Measurements from ENCODE around the gene OST4.

Gene OST4

GRCh38 chr2:27093430-27094352, 22.2 kb upstream of the OST4 start:
- no peak for DNase-seq (ENCODE audit: low read depth in 2 of 2)

- no peak for DNase-seq (ENCODE audit: low read depth in 2 of 2)
These were observed 21.4 kb upstream of the OST4 start for GRCh38 chr2:27092696-27093429.

GRCh38 chr2:27091746-27092695, 20.6 kb upstream of the OST4 start:
- DNase-seq (ENCODE audit: low read depth in 2 of 2): no peak

DNA sequence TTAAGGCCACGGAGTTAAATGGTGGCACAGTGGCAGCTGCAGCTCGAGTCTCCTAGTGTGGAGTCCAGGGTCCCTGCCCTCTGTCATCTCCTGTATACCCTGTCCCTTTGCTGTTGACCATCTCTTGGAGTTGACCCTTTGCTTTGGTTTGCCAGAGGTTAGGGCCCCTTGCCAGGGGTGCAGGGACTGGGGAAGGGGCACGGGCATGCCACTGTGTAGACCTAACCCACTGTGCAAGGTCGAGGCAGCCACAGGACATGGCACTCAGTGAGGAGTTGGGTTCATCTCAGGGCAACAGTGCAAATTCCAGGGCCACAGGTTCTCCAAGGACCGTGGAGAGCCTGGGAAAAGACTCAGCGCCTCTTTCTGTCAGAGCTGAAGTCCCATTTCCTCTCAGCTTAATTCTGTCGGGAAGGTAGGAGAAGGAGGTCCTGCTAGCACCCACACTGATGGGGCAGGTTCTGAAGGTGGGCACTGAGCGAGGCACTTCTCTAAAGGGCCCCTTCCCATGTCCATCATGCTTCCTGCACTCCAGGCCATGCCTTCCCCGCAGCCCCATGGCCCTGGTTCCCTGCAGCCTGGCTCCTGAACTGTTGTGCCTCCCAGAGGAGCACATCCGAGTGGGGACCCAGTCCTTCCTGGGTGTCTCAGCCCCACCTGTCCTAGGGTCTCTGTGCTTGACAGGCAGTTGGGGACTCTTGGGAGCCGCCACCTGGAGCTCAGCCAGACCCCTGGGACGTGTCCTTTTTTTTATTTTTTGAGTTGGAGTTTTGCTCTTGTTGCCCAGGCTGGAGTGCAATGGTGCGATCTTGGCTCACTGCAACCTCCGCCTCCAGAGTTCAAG, 17.9 kb upstream of the OST4 start:
- DNase-seq (ENCODE audit: low read depth in 2 of 2): no peak

DNA sequence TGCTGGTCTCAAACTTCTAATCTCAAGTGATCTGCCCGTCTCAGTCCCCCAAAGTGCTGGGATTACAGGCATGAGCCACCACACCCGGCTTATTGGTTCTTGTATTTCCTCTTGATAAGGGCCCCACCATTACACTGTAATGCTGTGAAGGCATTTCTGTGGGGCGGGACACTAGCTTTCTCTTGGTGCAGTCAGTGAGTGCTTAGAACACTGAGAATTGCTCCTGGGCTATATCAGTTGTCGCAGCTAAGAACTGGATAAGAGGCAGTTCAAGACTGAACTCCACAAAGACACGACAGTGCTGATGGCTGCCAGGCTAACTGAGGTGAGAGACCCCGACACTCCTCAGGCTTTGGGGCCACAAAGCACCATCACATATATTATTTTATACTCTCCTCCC, 17.2 kb upstream of the OST4 start:
- DNase-seq (ENCODE audit: low read depth in 2 of 2): no peak

DNA sequence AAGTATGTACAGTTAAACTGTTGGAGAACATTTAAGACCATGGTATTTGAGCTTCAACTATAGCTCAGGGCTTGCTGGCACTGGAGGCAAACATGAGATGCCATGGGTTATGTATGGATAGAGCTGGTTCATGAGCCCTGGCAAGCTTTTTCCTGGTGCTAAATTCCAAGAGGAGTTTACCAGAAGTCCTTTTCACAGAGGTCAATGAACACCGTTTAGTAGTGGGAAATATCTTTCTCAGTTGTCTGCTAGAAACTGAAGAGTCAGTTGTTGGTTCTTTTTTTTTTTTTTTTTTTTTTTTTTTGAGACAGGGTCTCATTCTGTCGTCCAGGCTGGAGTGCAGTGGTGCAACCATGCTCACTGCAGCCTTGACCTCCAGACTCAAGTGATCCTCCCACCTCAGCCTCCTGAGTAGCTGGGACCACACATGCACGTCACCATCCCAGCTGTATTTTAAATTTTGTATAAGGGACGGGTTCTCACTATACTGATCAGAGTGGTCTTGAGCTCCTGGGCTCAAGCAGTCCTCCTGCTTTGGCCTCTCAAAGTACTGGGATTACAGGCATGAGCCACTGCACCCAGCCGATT, 16.5 kb upstream of the OST4 start:
- DNase-seq (ENCODE audit: low read depth in 2 of 2): no peak

- no peak for DNase-seq (ENCODE audit: low read depth in 2 of 2)
These were observed 15.5 kb upstream of the OST4 start, which contains the start of gene KHK for GRCh38 chr2:27086724-27087593. KHK (plus strand) TSS chr2:27086772; CDS start chr2:27087260, 488 bp downstream.

DNA sequence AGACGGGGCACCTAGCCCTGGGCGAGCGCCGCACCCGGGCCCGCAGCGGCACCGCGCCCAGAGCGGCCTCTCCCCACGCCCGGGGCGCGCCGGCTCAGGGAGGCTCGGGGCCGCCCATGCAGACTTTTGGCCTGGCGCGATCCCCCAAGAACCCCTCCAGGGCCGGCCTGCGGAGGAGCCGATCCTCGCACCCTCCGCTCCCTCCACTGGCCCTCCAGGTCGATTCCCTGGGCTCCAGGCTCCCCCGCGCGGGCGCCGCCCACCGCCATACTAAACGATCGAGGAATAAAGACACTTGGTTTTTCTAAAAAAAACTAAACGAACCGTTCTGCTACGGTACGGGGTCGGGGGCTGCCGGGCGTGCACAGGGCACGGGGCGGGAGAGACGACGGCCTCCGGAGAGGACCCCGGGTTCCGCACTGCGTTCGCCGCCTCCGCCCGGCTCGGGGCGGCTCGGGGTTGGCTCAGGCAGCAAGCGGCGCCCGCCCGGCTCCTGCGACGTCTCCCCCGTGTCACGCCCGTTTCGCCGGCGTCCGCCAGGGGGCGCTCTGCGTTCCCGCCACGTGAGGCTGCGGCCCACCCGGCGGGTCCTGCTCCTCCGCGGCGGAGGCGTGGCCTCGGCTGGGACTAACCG, 14.8 kb upstream of the OST4 start:
- peak; percentile 94 to 97 for DNase-seq (ENCODE audit: low read depth in 2 of 2)

- DNase-seq (ENCODE audit: low read depth in 2 of 2): no peak
These were observed 14.2 kb upstream of the OST4 start for GRCh38 chr2:27085673-27086089.

DNA sequence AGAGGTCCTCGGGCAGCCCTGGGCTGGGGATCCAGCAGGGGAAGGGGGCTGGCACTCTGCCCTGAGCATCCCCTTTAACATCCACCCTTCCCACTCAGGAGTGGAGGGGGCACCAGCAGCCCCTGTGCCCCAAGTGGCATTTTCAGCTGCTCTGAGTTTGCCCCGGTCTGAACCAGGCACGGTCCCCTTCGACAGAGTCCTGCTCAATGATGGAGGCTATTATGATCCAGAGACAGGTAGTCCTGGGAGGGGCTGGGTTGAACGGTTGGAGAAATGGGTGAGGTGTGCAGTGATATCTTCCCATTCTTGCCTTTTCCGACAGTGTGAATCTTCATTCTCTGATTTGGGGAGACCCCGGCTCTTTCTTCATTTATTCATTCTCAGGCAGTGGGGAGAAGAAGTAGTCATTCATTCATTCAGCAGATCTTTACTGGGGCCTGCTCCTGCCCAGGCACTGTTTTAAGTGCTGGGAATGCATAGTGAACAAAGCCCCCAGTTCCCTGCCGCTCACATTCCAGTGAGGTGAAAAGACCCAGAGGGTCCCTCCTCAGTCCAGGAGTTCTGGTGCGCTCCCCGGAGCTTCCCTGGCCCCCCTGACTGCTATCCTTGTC, 13.7 kb upstream of the OST4 start:
- DNase-seq (ENCODE audit: low read depth in 2 of 2): no peak

DNA sequence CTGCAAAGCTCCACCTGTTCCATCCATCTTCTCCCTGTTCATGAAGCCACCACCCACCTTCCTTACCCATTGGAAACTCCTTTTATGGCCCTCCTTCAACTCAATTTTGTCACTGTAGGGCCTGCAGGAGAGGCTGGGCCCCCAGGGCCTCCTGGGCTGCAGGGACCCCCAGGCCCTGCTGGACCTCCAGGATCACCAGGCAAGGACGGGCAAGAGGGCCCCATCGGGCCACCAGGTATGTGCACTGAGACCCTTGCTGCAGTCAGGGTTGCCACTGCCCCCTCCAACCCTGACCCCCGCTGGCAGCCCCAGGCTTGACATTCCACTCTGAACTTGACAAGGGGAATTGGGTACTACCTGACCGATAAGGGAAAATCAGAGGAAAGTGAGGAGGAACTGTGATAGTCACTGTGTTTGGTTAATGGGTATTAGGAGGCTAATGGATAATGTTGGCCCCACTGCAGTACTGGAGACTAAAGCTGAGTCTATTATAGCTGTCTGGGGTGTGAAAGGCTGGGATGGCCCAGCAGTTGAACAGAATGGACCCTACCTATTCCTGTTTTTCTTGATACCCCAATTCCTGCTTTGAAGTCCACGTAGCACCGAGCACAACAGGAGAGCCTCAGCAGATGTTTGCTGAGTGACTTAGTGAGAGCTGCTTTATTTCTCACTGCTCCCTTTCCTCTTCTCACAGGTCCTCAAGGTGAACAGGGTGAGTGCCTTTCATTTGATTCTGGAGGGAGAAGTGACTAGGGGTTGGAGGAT, 13.0 kb upstream of the OST4 start:
- DNase-seq (ENCODE audit: low read depth in 2 of 2): no peak

DNA sequence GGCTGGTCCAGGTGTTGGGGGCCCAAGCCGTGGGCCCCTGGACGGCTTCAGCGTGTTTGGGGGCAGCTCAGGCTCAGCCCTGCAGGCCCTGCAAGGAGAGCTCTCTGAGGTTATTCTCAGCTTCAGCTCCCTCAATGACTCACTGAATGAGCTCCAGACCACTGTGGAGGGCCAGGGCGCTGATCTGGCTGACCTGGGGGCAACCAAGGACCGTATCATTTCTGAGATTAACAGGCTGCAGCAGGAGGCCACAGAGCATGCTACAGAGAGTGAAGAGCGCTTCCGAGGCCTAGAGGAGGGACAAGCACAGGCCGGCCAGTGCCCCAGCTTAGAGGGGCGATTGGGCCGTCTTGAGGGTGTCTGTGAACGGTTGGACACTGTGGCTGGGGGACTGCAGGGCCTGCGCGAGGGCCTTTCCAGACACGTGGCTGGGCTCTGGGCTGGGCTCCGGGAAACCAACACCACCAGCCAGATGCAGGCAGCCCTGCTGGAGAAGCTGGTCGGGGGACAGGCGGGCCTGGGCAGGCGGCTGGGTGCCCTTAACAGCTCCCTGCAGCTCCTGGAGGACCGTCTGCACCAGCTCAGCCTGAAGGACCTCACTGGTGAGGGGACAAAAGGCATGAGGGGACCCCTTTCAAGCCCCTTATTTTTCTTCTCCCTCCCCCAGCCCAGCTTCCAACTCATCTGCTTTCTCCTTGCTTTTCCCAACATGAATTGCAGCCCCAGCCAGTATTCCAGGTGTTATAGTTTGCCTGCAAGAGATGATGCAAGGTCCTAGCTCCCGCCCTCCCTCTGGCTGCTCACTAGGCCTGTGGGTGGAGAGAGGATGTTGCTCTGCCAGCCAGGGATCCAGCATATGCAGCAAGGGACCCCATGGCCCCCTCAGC, 12.2 kb upstream of the OST4 start:
- DNase-seq (ENCODE audit: low read depth in 2 of 2): no peak

DNA sequence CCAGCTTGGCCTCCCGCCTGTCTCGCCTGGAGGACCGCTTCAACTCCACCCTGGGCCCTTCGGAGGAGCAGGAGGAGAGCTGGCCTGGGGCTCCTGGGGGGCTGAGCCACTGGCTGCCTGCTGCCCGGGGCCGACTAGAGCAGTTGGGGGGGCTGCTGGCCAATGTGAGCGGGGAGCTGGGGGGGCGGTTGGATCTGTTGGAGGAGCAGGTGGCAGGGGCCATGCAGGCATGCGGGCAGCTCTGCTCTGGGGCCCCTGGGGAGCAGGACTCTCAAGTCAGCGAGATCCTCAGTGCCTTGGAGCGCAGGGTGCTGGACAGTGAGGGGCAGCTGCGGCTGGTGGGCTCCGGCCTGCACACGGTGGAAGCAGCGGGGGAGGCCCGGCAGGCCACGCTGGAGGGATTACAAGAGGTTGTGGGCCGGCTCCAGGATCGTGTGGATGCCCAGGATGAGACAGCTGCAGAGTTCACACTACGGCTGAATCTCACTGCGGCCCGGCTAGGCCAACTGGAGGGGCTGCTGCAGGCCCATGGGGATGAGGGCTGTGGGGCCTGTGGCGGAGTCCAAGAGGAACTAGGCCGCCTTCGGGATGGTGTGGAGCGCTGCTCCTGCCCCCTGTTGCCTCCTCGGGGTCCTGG, 11.4 kb upstream of the OST4 start:
- DNase-seq (ENCODE audit: low read depth in 2 of 2): no peak

DNA sequence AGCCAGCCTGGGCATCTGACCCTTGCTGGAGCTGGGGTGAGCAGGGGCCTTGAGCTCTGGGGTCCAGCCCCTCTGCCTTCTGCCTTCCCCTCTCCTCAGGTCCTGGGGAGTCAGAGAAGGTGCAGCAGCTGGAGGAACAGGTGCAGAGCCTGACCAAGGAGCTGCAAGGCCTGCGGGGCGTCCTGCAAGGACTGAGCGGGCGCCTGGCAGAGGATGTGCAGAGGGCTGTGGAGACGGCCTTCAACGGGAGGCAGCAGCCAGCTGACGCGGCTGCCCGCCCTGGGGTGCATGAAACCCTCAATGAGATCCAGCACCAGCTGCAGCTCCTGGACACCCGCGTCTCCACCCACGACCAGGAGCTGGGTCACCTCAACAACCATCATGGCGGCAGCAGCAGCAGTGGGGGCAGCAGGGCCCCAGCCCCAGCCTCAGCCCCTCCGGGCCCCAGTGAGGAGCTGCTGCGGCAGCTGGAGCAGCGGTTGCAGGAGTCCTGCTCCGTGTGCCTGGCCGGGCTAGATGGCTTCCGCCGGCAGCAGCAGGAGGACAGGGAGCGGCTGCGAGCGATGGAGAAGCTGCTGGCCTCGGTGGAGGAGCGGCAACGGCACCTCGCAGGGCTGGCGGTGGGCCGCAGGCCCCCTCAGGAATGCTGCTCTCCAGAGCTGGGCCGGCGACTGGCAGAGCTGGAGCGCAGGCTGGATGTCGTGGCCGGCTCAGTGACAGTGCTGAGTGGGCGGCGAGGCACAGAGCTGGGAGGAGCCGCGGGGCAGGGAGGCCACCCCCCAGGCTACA, 10.7 kb upstream of the OST4 start:
- DNase-seq (ENCODE audit: low read depth in 2 of 2): no peak

GRCh38 chr2:27080603-27080936, 9.1 kb upstream of the OST4 start:
- DNase-seq (ENCODE audit: low read depth in 2 of 2): no peak

- DNase-seq (ENCODE audit: low read depth in 2 of 2): no peak
These were observed 8.7 kb upstream of the OST4 start for GRCh38 chr2:27080140-27080469.

All from activated CD4-positive, alpha-beta T cell treated with anti-CD3 and anti-CD28 coated beads for 24 hours (primary cell).